HUES64 (cell line): ENCODE results near the gene HPN.
"Not testable (repeated sequence)": the region's sequence is repeated elsewhere in the genome, so short reads cannot be mapped to it uniquely, and the experiment has no call there.

Experiments used
- H3K27ac ChIP-seq: 2 replicates; pipeline ENCODE4 v1.7.0; 2013; ENCODE audit warnings: low read depth, low read length, inconsistent platforms
- H3K27me3 ChIP-seq: 2 replicates; pipeline ENCODE4 v1.6.1; 2013; ENCODE audit warnings: mild to moderate bottlenecking, low read length; ENCODE audit not compliant: insufficient read depth
- H3K36me3 ChIP-seq: 2 replicates; pipeline ENCODE4 v1.6.1; 2013; ENCODE audit warnings: mild to moderate bottlenecking, low read length; ENCODE audit not compliant: insufficient read depth
- H3K4me1 ChIP-seq: 2 replicates; pipeline ENCODE4 v1.6.1; 2013; ENCODE audit warnings: mild to moderate bottlenecking, low read length, moderate library complexity; ENCODE audit not compliant: insufficient read depth
- H3K4me3 ChIP-seq: 2 replicates; pipeline ENCODE4 v1.5.1; 2013; ENCODE audit warnings: mild to moderate bottlenecking, low read length, moderate library complexity
- H3K9ac ChIP-seq: 2 replicates; pipeline ENCODE4 v1.6.1; 2013; ENCODE audit warnings: mild to moderate bottlenecking, low read depth, low read length
- H3K9me3 ChIP-seq: 2 replicates; pipeline ENCODE4 v1.6.1; 2013; ENCODE audit warnings: low read depth, low read length; ENCODE audit not compliant: insufficient read depth
- WGBS: fragments of 150-250, 120-280 bp; methylation state at CpG from one replicate; pipeline ENCODE4 v1.1.7; 2013; ENCODE audit warnings: missing lambda C conversion rate; 5-methylcytosine and 5-hydroxymethylcytosine counted together

The HPN gene

DNA sequence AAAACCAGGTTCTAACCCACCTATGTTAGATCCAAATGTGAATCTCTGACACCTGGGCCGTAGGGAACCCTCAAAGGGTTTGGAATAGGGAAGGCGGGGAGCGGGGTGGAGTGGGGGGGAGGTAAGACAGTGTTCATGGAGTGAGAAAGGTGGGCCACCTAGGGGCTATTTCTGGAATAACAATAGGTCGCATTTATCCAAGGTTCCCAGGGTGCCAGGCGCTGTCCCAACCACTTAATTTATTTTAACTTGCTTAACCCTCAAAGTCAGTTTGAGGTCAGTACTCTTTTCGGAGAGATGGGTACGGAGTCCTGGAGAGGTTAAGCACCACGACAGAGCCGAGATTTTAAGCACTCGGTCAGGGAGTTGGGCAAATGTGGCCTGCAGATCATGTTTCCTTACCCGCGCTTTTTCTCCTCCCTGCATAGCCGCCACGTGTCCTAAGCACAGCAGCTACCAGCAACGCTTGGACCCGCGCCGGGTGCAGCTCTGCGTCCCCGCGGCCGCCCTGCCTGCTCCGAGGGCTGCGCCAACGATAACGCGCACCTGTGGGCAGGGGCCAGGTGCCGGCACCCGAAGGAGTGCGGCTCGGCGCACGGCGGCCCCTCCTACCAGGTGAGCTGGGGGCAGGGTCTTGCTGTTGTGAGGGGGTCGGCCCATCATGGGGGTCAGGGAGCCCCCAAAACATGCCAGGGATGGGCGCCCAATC, 49.1 kb downstream of the HPN start:
- WGBS, result 39% methylated on average over 36 of the region's 36 CpGs
- H3K27me3 ChIP-seq, result no peaks in the 10 kb centered on the region; the same call in 1 of the 2 replicates
- H3K27ac ChIP-seq, result peak overlapping the region; percentile 39; the same call in 1 of the 2 replicates
- H3K36me3 ChIP-seq, result no peaks in the 10 kb centered on the region
- H3K4me1 ChIP-seq, result peaks cover 8% of the 10 kb centered on the region
- peak overlapping the region; percentile 55 for H3K9ac ChIP-seq
- no peaks in the 10 kb centered on the region for H3K9me3 ChIP-seq
- peak overlapping the region; percentile 43 for H3K4me3 ChIP-seq

DNA sequence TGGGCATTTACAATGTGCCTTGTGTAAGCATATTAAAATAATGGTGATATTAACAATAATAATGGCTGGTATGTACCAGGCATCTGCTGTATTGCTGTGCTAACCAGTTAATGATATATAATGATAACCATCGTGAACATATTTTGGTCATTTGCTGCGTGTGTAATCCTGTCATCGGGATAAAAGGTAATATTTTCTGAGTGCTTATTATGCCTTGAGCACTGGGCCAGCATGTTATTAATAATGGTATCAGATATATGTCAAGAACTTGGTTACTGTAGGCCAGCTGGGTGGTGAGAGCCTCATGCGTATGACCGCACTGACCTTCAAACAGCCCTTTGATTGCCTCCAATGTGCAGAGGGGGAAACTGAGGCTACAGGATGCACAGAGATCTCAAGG, 51.9 kb downstream of the HPN start:
- H3K9ac ChIP-seq, result no peak overlapping the region
- H3K27ac ChIP-seq, result no peak overlapping the region
- no peaks in the 10 kb centered on the region for H3K9me3 ChIP-seq
- H3K4me1 ChIP-seq, result peaks cover 8% of the 10 kb centered on the region
- no peak overlapping the region for H3K4me3 ChIP-seq
- H3K27me3 ChIP-seq, result no peaks in the 10 kb centered on the region; the same call in 1 of the 2 replicates
- WGBS, result 97% methylated on average over 5 of the region's 5 CpGs
- no peaks in the 10 kb centered on the region for H3K36me3 ChIP-seq

DNA sequence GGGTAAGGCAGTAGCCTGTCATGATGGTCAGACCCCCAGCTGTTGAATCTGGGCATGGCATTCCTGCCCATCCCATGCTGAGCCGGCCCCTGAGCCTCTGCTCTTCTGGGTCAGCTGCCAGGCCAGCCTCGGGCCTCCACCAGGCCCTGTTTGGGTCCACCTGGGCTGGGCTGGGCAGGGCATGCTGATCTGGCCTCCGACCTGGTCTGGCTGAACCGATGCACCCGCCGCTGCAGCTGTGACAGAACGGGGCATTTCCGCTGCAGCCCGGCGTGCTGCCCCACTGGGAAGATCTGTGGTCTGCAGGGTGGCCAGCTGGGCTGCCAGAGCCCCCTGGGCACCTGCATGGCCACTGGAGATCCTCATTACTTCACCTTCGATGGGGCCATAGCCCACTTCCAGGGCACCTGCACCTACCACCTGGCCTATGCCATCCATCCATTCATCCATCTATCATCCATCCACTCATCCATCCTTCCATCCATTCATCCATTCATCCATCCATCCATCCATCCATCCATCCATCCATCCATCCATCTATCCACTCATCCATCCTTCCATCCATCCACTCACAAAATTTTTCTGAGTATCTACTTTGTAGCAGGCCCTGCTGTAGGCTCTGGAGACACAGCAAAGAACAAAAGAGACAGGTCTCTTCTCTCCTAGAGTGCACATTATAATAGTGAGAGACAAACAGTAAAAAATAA, 52.6 kb downstream of the HPN start:
- H3K4me3 ChIP-seq, result no peak overlapping the region
- no peaks in the 10 kb centered on the region; the same call in 1 of the 2 replicates for H3K27me3 ChIP-seq
- 95% methylated on average over 11 of the region's 11 CpGs for WGBS
- H3K4me1 ChIP-seq, result peaks cover 6% of the 10 kb centered on the region
- H3K9me3 ChIP-seq, result no peaks in the 10 kb centered on the region
- H3K36me3 ChIP-seq, result no peaks in the 10 kb centered on the region
- H3K27ac ChIP-seq, result no peak overlapping the region
- H3K9ac ChIP-seq, result no peak overlapping the region

DNA sequence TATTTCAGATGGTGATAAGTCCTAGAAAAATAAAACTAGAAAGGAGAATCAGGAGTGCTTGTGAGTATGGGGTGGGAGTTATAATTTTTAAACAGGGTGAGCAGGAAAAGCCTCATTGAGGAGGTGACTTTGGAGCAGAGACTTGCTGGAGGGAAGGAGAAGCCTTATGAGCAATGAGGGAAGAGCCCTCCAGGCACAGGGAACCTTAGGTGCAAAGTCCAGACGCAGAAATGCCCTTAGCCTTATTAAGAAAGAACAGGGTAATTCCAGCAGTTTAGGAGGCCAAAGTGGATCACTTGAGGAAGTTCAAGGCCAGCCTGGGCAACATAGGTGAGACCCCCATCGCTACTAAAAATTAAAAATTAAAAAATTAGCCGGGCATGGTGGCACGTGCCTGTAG, 53.1 kb downstream of the HPN start:
- Histone ChIP-seq H3K4me1 (peaks cover 6% of the 10 kb centered on the region), H3K27ac (no peak overlapping the region), H3K9ac (no peak overlapping the region), H3K27me3 (no peaks in the 10 kb centered on the region; the same call in 1 of the 2 replicates), H3K9me3 (no peaks in the 10 kb centered on the region), H3K4me3 (no peak overlapping the region), H3K36me3 (no peaks in the 10 kb centered on the region)
- 95% methylated on average over 4 of the region's 4 CpGs for WGBS

DNA sequence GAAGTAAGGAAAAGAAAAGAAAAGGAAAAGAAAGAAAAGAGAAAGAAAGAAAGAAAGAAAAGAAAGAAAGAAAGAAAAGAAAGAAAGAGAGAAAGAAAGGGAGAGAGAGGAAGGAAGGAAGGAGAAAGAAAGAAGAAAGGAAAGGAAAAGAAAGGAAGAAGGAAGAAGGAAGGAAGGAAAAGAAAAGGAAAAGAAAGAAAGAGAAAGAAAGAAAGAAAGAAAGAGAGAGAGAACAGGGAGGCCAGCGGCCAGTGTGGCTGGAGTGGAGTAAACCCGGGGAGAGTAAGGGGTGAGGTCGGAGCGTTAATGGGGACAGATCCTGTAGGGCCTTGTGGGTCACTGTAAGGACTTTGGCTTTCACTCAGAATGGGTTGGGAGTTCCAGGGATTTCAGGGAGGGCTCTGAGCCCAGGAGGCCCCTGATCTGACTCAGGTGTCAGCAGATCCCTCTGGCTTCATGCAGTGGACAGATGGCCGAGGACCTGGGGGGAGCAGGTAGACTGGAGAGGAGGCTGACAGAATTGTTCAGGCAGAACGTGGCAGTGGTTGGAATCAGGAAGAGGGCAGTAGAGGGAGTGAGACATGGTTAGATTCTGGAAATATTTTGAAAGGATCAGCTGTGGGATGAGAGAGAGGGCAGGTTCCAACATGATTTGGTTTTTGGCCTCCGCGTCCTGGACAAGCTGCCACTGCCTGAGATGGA, 54.3 kb downstream of the HPN start:
- H3K27ac ChIP-seq, result no peak overlapping the region
- H3K9me3 ChIP-seq, result no peaks in the 10 kb centered on the region
- H3K27me3 ChIP-seq, result no peaks in the 10 kb centered on the region; the same call in 1 of the 2 replicates
- H3K36me3 ChIP-seq, result no peaks in the 10 kb centered on the region
- H3K9ac ChIP-seq, result no peak overlapping the region
- peaks cover under 1% of the 10 kb centered on the region; the same call in 1 of the 2 replicates for H3K4me1 ChIP-seq
- WGBS, result 82% methylated on average over 8 of the region's 8 CpGs
- H3K4me3 ChIP-seq, result no peak overlapping the region

DNA sequence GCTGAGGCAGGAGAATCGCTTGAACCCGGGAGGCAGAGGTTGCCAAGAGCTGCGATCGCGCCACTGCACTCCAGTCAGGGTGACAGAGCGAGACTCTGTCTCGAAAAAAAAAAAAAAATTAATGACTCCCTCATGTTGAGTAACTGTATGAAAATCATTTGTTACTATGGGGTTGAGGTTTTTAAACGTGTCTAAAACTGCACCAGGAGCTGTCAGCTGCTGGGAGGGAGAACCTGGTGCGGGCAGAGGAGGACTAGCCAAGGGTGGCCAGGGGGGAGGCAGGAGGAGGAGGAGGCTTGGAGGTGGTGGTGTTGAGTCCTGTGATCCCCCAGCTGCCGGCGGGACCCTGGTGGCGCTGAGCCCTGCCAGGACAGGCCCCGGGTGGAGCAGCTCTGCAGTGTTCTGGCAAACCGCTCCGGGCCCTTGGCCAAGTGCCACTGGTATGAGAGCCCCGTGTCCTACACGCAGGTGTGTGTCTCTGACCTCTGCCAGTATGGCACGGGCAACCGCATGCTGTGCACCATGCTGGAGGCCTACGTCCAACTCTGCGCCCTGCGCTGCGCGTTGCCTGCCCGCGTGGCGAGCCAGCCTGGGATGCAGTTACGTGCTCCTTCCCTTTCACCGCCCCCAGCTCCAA, 57.0 kb downstream of the HPN start:
- H3K27ac ChIP-seq, result no peak overlapping the region
- H3K4me1 ChIP-seq, result no peaks in the 10 kb centered on the region
- H3K9me3 ChIP-seq, result no peaks in the 10 kb centered on the region
- H3K27me3 ChIP-seq, result no peaks in the 10 kb centered on the region
- whole genome bisulfite sequencing, result 94% methylated on average over 29 of the region's 29 CpGs
- H3K36me3 ChIP-seq, result no peaks in the 10 kb centered on the region
- H3K4me3 ChIP-seq, result no peak overlapping the region
- H3K9ac ChIP-seq, result no peak overlapping the region

DNA sequence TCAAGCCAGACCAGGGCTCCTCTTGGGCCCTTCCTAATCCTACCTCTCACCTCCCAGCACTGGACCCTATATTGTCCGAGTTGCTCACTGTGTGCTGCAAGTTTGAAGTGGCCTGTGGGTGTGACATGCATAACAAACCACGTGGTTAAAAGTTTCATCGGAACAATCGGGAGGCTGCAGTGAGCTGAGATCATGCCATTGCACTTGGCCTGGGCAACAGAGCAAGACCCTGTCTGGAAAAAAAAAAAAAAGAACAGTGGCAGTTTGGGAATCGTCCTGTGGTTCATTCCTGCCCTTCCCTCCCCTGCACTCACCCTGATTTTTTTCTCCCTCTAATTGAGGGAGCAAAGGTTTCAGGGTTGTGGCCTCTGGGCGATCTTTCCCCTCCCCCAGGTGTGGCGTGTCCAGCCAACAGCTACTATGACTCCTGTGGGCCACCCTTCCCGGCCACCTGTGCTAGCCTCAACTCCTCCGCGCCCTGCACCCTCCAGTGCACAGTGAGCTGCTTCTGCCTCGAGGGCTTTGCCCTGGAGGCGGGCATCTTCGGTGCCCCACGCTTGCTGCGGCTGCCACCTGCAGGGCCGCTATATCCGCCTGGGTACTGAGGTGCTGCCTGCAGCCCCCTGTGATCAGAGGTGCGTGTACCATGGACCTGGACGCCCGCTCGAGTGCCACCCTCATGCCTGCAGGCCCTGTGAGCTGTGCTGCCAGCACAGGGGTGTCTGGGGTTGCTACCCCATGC, 57.8 kb downstream of the HPN start:
- 92% methylated on average over 21 of the region's 21 CpGs for WGBS
- no peaks in the 10 kb centered on the region for H3K4me1 ChIP-seq
- no peaks in the 10 kb centered on the region for H3K36me3 ChIP-seq
- no peak overlapping the region for H3K9ac ChIP-seq
- H3K27ac ChIP-seq, result no peak overlapping the region
- no peaks in the 10 kb centered on the region for H3K9me3 ChIP-seq
- H3K4me3 ChIP-seq, result no peak overlapping the region
- no peaks in the 10 kb centered on the region for H3K27me3 ChIP-seq

DNA sequence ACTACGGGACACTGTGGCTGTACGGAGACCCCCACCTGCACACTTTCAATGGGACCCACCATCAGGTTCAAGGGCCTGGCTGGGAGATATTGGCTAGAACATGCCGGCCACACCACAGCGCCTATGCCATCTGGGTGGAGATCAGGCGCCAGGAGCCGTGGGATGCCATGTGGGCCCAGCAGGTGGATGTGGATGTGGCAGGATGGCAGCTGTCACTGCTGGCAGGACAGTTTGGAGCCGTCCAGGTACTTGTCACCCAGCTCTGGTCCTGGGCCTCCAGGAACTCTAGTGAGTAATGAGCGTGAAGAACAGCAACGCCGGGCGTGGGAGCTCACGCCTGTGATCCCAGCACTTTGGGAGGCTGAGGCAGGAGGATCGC, 58.4 kb downstream of the HPN start:
- no peaks in the 10 kb centered on the region for H3K4me1 ChIP-seq
- no peaks in the 10 kb centered on the region for H3K27me3 ChIP-seq
- 94% methylated on average over 13 of the region's 13 CpGs for WGBS
- no peak overlapping the region for H3K4me3 ChIP-seq
- H3K9me3 ChIP-seq, result no peaks in the 10 kb centered on the region
- no peaks in the 10 kb centered on the region for H3K36me3 ChIP-seq
- no peak overlapping the region for H3K27ac ChIP-seq
- no peak overlapping the region for H3K9ac ChIP-seq

DNA sequence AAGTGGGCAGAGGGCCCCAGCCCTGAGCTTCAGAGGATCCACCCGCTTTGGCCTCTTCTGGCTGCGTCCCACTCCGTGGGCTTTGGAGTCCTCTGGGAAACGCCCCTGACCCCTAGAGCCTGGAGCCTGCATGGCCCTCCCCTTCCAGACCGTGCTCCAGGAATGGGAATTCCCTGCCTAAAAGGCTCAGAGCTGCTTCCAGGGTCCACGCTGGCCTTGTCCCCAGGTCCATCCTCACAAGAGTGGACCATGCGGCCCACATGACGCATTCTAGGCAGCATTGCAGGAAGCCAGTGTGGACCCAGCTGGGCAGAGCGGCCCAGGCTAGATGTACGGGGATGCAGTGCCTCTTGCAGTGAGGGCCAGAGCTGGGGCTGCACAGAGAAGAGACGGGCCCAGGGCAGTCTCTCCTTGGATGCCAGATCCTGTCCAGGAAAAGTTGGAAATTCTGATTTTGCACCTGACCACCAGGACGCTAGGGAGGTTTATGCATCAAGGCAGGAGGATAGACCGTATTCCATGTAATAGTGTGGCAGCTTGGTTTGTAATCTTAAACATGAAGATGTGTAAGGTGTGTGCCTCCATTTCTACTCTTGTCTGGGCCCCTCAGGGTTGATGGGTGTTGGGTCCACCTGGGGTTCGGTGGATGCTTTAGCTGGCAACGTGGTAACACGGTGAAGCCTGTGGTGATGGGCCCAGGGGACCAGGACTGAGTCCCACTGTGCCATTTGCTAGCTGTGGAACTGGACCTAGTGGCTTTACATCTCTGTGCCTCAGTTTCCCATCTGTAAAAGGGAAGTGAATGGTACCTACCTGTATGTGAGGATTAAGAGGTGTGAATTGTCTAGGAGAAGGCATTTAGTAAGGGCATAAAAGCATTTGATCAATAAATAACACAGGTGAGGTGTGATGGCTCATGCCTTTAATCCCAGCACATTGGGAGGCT, 59.3 kb downstream of the HPN start:
- Histone ChIP-seq H3K9ac (no peak overlapping the region), H3K4me3 (no peak overlapping the region), H3K36me3 (no peaks in the 10 kb centered on the region), H3K27me3 (no peaks in the 10 kb centered on the region), H3K27ac (no peak overlapping the region), H3K9me3 (no peaks in the 10 kb centered on the region), H3K4me1 (no peaks in the 10 kb centered on the region)
- WGBS, result 81% methylated on average over 16 of the region's 16 CpGs

DNA sequence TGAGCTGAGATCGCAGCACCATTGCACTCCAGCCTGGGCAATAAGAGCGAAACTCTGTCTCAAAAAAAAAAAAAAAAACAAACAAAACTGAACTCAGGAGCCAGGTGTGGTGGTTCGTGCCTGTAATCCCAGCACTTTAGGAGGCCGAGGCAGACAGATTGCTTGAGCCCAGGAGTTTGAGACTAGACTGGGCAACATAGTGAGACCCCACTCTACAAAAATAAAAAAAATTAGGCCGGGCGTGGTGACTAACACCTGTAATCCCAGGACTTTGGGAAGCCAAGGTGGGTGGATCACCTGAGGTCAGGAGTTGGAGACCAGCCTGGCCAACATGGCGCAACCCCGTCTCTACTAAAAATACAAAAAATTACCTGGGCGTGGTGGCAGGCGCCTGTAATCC, 60.4 kb downstream of the HPN start:
- not testable (repeated sequence) for H3K9ac ChIP-seq, H3K9me3 ChIP-seq, H3K4me3 ChIP-seq, H3K36me3 ChIP-seq, H3K27me3 ChIP-seq, H3K4me1 ChIP-seq, H3K27ac ChIP-seq
- WGBS, result 97% methylated on average over 7 of the region's 10 CpGs
